Breast epithelium (tissue), 4 donors: ENCODE measurements around the gene PARP16. TPM values are rescaled to one million over a fixed set of nuclear protein-coding genes. Genes with fewer than 3 reads are reported as not detected.

Source experiments
- DNase-seq, 2 donors: peaks; one replicate each; pipeline ENCODE4 v3.0.0-alpha.2; 2019; ENCODE audit warnings: low spot score in 2 of 2
- H3K27ac ChIP-seq, 2 donors: fragments of 200-600 bp; sonication (generic) in 1 of 2; one replicate each; pipeline ENCODE4 v1.5.1; 2016 to 2019; ENCODE audit warnings: mild to moderate bottlenecking in 1 of 2
- H3K27me3 ChIP-seq, 2 donors: fragments of 200-600 bp; sonication (generic) in 1 of 2; one replicate each; pipeline versions ENCODE4 v1.5.1 to v1.6.0; 2017 to 2019; ENCODE audit warnings: control low read depth in 1 of 2, mild to moderate bottlenecking in 1 of 2
- H3K36me3 ChIP-seq: fragments of 200-600 bp; one replicate; pipeline ENCODE4 v1.5.1; 2019
- H3K4me1 ChIP-seq, 2 donors: fragments of 200-600 bp; sonication (generic); one replicate each; pipeline ENCODE4 v1.5.1; 2016 to 2019; ENCODE audit warnings: control low read depth in 1 of 2
- H3K4me3 ChIP-seq, 3 donors: fragments of 200-600 bp; sonication (generic); 1 replicate in 2 of 3; 2 replicates in 1 of 3; pipeline ENCODE4 v1.5.1; 2016 to 2019; ENCODE audit warnings: mild to moderate bottlenecking in 3 of 3, moderate library complexity in 2 of 3
- H3K9me3 ChIP-seq, 2 donors: fragments of 200-600 bp; sonication (generic) in 1 of 2; one replicate each; pipeline ENCODE4 v1.5.1; 2016 to 2019; ENCODE audit warnings: control low read depth in 1 of 2
- POLR2A ChIP-seq: fragments of 450-650 bp; IDR thresholded peaks from one replicate; pipeline ENCODE4 v1.6.1; 2016; ENCODE audit warnings: antibody characterized with exemption, mild to moderate bottlenecking, moderate library complexity
- POLR2AphosphoS5 ChIP-seq, 3 donors: sonication (generic); formaldehyde crosslinking; IDR thresholded peaks; one replicate each; pipeline ENCODE4 v1.6.1; 2017; ENCODE audit warnings: antibody characterized with exemption in 3 of 3
- intact Hi-C: fragments of 100-400 bp; cut with DNase I; formaldehyde crosslinking; loops from one replicate; pipeline ENCODE4 v1.15.1; 2023; ENCODE audit warnings: low total_unique reads
- total RNA-seq, 3 donors: library from RNA; depleted of rRNA; stranded (reverse); fragments of >200 nt; gene quantifications; one replicate each; pipeline ENCODE4 v1.1.0, GENCODE V29; 2016
- TF ChIP-seq, protein P1 (sequence below), 3 donors: fragments of 450-650 bp; IDR thresholded peaks; one replicate each; pipeline ENCODE4 v1.5.1; 2016 to 2017; ENCODE audit warnings: antibody characterized with exemption in 3 of 3, mild to moderate bottlenecking in 3 of 3, moderate library complexity in 3 of 3

The PARP16 gene
- total RNA-seq, 3 donors from 2014 or later: 8.5 to 14.9 (median 10.6) TPM

DNA sequence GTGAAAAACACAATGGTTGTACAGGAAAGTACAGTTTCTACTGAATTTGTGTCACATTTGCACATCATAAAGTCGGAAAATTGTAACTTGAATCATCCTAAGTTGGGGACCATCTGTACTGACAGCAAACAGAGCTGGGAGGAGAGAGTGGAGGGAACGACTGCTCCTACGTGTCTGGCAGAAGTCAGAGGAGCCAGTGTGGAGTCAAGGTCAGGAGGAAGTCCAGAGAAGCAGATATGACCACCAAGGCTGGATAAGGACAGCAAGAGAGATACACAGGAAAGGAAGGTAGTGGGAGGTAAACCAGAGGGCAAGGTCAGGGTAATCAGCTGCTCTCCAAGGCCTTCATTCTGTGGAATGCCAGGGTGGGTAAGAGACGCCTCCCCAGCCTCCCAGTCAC lies 72.7 kb downstream of the PARP16 start:
- H3K27me3 ChIP-seq: no peaks in the 10 kb centered on the region
- peaks cover 0 to 7% of the 10 kb centered on the region in 2 donors for H3K4me1 ChIP-seq
- H3K9me3 ChIP-seq: no peaks in the 10 kb centered on the region
- TF ChIP-seq POLR2A (no peak), POLR2AphosphoS5 (IDR thresholded peaks at IDR 0.05) (no peak)
- TF ChIP-seq, protein P1, sequence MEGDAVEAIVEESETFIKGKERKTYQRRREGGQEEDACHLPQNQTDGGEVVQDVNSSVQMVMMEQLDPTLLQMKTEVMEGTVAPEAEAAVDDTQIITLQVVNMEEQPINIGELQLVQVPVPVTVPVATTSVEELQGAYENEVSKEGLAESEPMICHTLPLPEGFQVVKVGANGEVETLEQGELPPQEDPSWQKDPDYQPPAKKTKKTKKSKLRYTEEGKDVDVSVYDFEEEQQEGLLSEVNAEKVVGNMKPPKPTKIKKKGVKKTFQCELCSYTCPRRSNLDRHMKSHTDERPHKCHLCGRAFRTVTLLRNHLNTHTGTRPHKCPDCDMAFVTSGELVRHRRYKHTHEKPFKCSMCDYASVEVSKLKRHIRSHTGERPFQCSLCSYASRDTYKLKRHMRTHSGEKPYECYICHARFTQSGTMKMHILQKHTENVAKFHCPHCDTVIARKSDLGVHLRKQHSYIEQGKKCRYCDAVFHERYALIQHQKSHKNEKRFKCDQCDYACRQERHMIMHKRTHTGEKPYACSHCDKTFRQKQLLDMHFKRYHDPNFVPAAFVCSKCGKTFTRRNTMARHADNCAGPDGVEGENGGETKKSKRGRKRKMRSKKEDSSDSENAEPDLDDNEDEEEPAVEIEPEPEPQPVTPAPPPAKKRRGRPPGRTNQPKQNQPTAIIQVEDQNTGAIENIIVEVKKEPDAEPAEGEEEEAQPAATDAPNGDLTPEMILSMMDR (IDR thresholded peaks at IDR 0.05): no peak
- H3K4me3 ChIP-seq: no peak overlapping the region
- intact Hi-C loops: no loop called here
- no peaks in the 10 kb centered on the region for H3K36me3 ChIP-seq
- no peak for DNase-seq
- H3K27ac ChIP-seq: no peak overlapping the region

DNA sequence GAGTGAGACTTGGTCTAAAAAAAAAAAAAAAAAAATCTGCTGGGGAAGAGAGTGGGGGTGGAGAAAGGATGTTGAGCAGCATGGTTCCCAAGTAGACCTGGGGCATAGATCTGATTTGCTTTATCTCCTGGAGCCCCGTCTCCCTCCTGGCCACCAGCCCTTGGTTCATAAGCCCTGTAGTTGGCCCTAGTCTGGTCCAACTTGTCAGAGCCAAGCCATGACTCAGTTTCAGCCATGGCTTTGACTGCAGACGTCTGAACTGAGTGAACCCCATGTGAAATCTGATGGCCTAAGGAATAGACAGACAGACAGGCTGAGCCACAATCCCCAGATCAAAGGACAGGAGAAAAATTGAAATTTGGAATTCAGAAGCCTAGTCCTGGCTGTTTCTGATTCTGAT lies 73.4 kb downstream of the PARP16 start:
- TF ChIP-seq POLR2A: no peak

DNA sequence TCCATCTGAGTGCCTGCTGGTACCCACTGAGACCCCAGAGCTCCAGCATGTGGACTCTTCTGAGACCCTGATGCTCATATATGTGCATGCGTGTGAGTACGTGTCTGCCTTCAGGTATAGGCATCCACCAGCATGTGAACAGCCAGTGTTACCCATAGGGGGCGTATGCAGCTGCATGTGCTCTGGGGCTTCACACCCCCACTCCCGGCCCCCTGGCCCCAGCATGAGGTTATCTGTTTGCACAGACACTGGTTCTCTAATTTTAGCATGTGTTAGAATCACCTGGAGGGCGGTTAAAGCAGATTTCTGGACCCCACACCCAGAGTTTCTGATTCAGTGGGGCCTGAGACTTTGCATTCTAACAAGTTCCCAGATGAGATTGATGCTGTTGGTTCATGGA lies 74.6 kb downstream of the PARP16 start:
- H3K27me3 ChIP-seq: no peaks in the 10 kb centered on the region
- DNase-seq: no peak
- no peaks in the 10 kb centered on the region for H3K9me3 ChIP-seq
- no peak overlapping the region for H3K4me3 ChIP-seq
- intact Hi-C loops: no loop called here
- no peaks in the 10 kb centered on the region for H3K36me3 ChIP-seq
- H3K4me1 ChIP-seq: peaks cover 0 to 7% of the 10 kb centered on the region in 2 donors
- TF ChIP-seq, protein P1 (IDR thresholded peaks at IDR 0.05): no peak
- no peak for TF ChIP-seq POLR2AphosphoS5 (IDR thresholded peaks at IDR 0.05)
- no peak for TF ChIP-seq POLR2A
- H3K27ac ChIP-seq: peak overlapping the region; percentile 2 to 83

More for the DNA sequence above, 73.4 kb downstream of the PARP16 start:
- Histone ChIP-seq H3K4me3 (no peak overlapping the region), H3K9me3 (no peaks in the 10 kb centered on the region), H3K4me1 (peaks cover 0 to 7% of the 10 kb centered on the region in 2 donors), H3K36me3 (no peaks in the 10 kb centered on the region), H3K27ac (no peak overlapping the region), H3K27me3 (no peaks in the 10 kb centered on the region)
- DNase-seq: no peak
- intact Hi-C loops: no loop called here

DNA sequence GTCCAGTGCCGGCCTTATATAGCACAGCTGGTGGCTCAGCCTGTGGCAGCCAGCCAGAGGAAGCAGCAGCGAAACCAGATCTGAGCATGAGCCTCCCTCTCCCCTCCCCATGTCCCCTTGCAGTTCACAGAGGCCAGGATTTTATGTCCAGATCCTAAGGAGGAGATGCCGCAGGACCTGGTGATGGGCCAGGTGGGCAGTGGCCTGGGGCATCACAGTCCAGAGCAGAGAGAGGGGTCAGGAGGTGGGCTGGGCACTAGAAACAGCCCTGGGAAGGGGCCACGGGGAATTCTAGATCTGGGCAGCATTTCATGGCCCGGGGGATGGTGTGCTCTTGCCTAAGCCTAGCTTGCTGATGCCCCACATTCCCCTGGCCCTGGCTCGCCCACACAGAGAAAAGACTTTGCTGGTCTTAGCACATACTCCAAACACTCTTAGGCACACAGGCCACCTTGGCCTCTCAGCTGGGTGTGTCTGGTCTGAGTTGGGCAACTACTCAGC lies 75.2 kb downstream of the PARP16 start:
- DNase-seq: no peak
- peak overlapping the region; percentile 2 to 83 for H3K27ac ChIP-seq
- H3K4me1 ChIP-seq: peaks cover 0 to 7% of the 10 kb centered on the region in 2 donors
- intact Hi-C loops: no loop called here
- peak overlapping the region in 1 of 3 donors; percentile 41 for H3K4me3 ChIP-seq
- no peaks in the 10 kb centered on the region for H3K27me3 ChIP-seq
- H3K36me3 ChIP-seq: no peaks in the 10 kb centered on the region
- TF ChIP-seq, protein P1 (IDR thresholded peaks at IDR 0.05): no peak
- TF ChIP-seq POLR2AphosphoS5 (IDR thresholded peaks at IDR 0.05) (no peak), POLR2A (no peak)
- H3K9me3 ChIP-seq: no peaks in the 10 kb centered on the region

DNA sequence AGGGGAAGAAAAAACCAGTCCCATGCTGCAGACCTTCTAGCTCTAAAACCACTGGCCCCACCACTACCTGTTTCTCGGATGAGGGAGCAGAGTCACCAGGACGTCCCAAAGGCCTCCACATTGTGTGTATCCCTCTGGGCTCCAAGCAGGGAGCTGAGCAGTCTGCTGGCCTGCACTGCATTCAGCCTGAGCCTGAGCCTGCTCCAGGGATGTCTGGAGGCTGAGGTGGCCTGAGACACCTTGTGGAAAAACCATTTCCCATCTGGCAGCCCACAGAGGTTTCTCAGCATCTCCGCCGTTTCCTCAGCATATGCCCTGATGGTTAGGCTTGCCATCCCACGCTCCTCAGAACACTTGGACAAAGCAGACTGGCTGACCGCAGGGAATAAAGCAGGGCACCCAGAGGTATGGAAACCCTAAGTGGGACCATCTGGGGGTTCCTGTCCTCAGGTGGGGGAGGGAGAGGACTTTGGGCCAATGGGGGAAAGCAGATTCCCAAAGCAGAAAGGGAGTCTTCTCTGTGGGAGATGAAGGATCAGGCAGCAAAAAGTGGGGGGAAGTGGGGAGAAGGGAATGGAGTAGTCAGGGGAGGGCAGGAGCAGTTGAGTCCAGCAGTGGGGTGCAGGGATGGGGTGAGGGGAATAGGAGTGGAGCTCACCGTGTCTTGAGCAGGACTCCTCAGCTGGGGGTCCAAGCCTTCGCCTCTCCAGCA lies 75.8 kb downstream of the PARP16 start, which contains the start of gene CILP:
TSS of gene CILP (minus strand) at position 704 of the 712 bp plus-strand sequence. CDS start 1,718 bp downstream, outside the sequence.
- no peak for DNase-seq
- peaks cover 0 to 7% of the 10 kb centered on the region in 2 donors for H3K4me1 ChIP-seq
- TF ChIP-seq, protein P1 (IDR thresholded peaks at IDR 0.05): no peak
- TF ChIP-seq POLR2AphosphoS5 (IDR thresholded peaks at IDR 0.05): no peak
- no peak for TF ChIP-seq POLR2A
- H3K9me3 ChIP-seq: no peaks in the 10 kb centered on the region
- intact Hi-C loops: no loop called here
- no peaks in the 10 kb centered on the region for H3K36me3 ChIP-seq
- peak within 1 kb of the TSS; percentile 2 to 83 for H3K27ac ChIP-seq
- H3K4me3 ChIP-seq: peak within 1 kb of the TSS in 2 of 3 donors; percentile 5 to 41
- H3K27me3 ChIP-seq: no peaks in the 10 kb centered on the region
